ENCODE results near the gene FKBP1A.

FKBP1A gene

GRCh38 chr20:1382670-1383069 is 10.2 kb downstream of the FKBP1A start:
- no peak for TF ChIP-seq SUZ12 (IDR thresholded peaks at IDR 0.05; ENCODE audit: extremely low read depth, insufficient read depth, insufficient read length)
- no peak for TF ChIP-seq ZNF274 (IDR thresholded peaks at IDR 0.05; ENCODE audit: low read depth, low read length)
- no peak for TF ChIP-seq YY1 (IDR thresholded peaks at IDR 0.05; ENCODE audit: insufficient read depth, insufficient read length)
- Histone ChIP-seq H3K27me3 (ENCODE audit: insufficient read depth, insufficient read length) (no peaks in the 10 kb centered on the region), H3K9ac (ENCODE audit: insufficient read length, low read depth) (no peak overlapping the region), H3K4me3 (ENCODE audit: insufficient read length, low read depth) (no peak overlapping the region), H3K9me3 (ENCODE audit: insufficient read depth, low read length) (no peaks in the 10 kb centered on the region), H3K36me3 (ENCODE audit: insufficient read depth, insufficient read length, low read length) (peaks cover 18% of the 10 kb centered on the region), H3K4me1 (ENCODE audit: insufficient read depth, insufficient read length) (no peaks in the 10 kb centered on the region)
- no peak for DNase-seq (ENCODE audit: low read depth, low spot score)

GRCh38 chr20:1381753-1382591 is 10.9 kb downstream of the FKBP1A start:
- H3K9me3 ChIP-seq (ENCODE audit: insufficient read depth, low read length) = no peaks in the 10 kb centered on the region
- H3K4me3 ChIP-seq (ENCODE audit: insufficient read length, low read depth) = no peak overlapping the region
- peaks cover 17% of the 10 kb centered on the region for H3K36me3 ChIP-seq (ENCODE audit: insufficient read depth, insufficient read length, low read length)
- H3K9ac ChIP-seq (ENCODE audit: insufficient read length, low read depth) = no peak overlapping the region
- no peaks in the 10 kb centered on the region for H3K27me3 ChIP-seq (ENCODE audit: insufficient read depth, insufficient read length)
- no peak for TF ChIP-seq SUZ12 (IDR thresholded peaks at IDR 0.05; ENCODE audit: extremely low read depth, insufficient read depth, insufficient read length)
- no peaks in the 10 kb centered on the region for H3K4me1 ChIP-seq (ENCODE audit: insufficient read depth, insufficient read length)
- DNase-seq (ENCODE audit: low read depth, low spot score) = no peak

DNA sequence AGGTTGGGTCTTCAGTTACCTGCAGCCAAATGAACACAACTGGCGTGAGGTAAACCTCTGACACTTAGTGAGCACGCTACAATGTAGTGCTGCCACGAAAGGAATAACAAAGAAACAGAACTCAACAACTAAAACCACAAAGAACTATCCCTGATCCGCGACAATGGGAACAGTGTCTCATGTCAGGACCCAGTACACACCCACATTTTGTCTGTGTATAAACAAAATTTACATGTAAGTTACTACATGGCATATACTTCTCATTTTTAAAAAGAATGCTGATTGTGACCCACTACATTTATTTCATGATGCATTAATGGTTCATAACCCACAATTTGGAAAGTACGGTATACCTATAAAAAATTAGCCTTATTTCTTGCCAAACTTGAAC is 14.1 kb downstream of the FKBP1A start:
- no peaks in the 10 kb centered on the region for H3K27me3 ChIP-seq (ENCODE audit: insufficient read depth, insufficient read length)
- TF ChIP-seq ZNF274 (IDR thresholded peaks at IDR 0.05; ENCODE audit: low read depth, low read length) (no peak), SUZ12 (IDR thresholded peaks at IDR 0.05; ENCODE audit: extremely low read depth, insufficient read depth, insufficient read length) (no peak), YY1 (IDR thresholded peaks at IDR 0.05; ENCODE audit: insufficient read depth, insufficient read length) (no peak)
- H3K9me3 ChIP-seq (ENCODE audit: insufficient read depth, low read length) = no peaks in the 10 kb centered on the region
- DNase-seq (ENCODE audit: low read depth, low spot score) = no peak
- no peak overlapping the region for H3K9ac ChIP-seq (ENCODE audit: insufficient read length, low read depth)
- H3K36me3 ChIP-seq (ENCODE audit: insufficient read depth, insufficient read length, low read length) = peaks cover 21% of the 10 kb centered on the region
- H3K4me3 ChIP-seq (ENCODE audit: insufficient read length, low read depth) = no peak overlapping the region
- H3K4me1 ChIP-seq (ENCODE audit: insufficient read depth, insufficient read length) = peaks cover 4% of the 10 kb centered on the region

DNA sequence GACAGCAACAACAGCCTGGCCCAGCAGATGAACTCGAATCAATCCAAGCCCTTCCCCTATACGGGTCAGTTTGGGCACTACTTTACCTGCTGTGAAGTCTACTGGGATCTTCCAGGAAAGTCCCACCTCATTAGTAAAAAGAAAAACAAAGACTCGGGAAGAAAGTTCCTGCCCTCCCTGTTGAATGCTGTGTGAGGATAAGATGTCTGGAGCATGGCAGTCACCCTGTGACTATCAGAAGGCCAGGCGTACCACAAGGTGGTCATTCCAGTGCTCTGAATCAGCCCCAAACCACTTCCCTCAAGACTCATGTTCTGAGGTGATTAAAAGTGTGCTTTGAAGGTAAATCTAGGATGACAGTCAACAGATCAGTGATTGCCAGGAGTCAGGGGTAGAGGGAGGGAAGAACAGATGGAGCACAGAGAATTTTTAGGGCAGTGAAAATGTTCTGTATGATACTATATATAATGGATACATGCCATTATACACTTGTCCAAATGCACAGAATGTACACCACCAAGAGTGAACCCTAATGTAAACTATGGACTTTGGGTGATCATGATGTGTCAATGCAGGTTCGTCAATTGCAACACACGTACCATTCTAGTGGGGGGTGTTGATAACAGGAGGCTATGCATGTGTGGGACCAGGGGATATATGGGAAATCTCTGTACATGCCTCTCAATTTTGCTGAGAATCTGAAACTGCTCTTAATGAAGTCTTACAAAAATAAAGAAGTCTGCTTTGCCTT is 14.7 kb downstream of the FKBP1A start:
- no peaks in the 10 kb centered on the region for H3K27me3 ChIP-seq (ENCODE audit: insufficient read depth, insufficient read length)
- no peaks in the 10 kb centered on the region for H3K9me3 ChIP-seq (ENCODE audit: insufficient read depth, low read length)
- H3K4me3 ChIP-seq (ENCODE audit: insufficient read length, low read depth) = no peak overlapping the region
- H3K36me3 ChIP-seq (ENCODE audit: insufficient read depth, insufficient read length, low read length) = peaks cover 26% of the 10 kb centered on the region
- H3K9ac ChIP-seq (ENCODE audit: insufficient read length, low read depth) = no peak overlapping the region
- peaks cover 4% of the 10 kb centered on the region for H3K4me1 ChIP-seq (ENCODE audit: insufficient read depth, insufficient read length)
- DNase-seq (ENCODE audit: low read depth, low spot score) = no peak
- no peak for TF ChIP-seq YY1 (IDR thresholded peaks at IDR 0.05; ENCODE audit: insufficient read depth, insufficient read length)

DNA sequence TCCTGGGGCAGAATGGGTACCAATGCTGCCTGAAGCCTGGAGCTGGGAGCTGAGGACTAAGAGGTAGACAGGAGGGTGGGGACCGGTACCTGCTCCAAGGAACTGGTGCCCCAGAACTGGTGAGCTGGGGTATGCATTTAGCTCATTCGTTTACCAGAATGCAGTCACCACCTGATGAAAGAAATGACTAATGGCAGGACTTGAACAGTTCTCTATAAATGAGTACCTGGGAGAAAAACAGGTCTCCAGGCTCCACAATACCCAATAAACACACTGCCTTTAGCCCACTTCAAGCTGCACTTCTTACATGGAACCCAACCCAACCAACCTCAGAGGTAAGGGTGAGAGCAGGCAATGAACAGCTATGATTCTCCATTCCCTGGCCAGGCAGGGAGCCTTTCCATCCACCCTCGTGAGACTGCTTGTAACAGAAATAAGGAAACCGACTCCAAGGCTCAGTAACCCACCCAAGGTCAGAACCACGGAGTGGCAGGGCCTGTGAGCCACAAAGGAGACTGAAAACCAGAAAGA is 15.4 kb downstream of the FKBP1A start:
- Histone ChIP-seq H3K9me3 (ENCODE audit: insufficient read depth, low read length) (no peaks in the 10 kb centered on the region), H3K36me3 (ENCODE audit: insufficient read depth, insufficient read length, low read length) (peaks cover 30% of the 10 kb centered on the region), H3K4me3 (ENCODE audit: insufficient read length, low read depth) (no peak overlapping the region), H3K9ac (ENCODE audit: insufficient read length, low read depth) (no peak overlapping the region), H3K27me3 (ENCODE audit: insufficient read depth, insufficient read length) (no peaks in the 10 kb centered on the region), H3K4me1 (ENCODE audit: insufficient read depth, insufficient read length) (peaks cover 4% of the 10 kb centered on the region)
- TF ChIP-seq SUZ12 (IDR thresholded peaks at IDR 0.05; ENCODE audit: extremely low read depth, insufficient read depth, insufficient read length) (no peak), ZNF274 (IDR thresholded peaks at IDR 0.05; ENCODE audit: low read depth, low read length) (no peak), YY1 (IDR thresholded peaks at IDR 0.05; ENCODE audit: insufficient read depth, insufficient read length) (no peak)
- DNase-seq (ENCODE audit: low read depth, low spot score) = no peak

GRCh38 chr20:1376408-1377270 is 16.2 kb downstream of the FKBP1A start:
- Histone ChIP-seq H3K27me3 (ENCODE audit: insufficient read depth, insufficient read length) (no peaks in the 10 kb centered on the region), H3K9me3 (ENCODE audit: insufficient read depth, low read length) (no peaks in the 10 kb centered on the region), H3K9ac (ENCODE audit: insufficient read length, low read depth) (no peak overlapping the region), H3K4me1 (ENCODE audit: insufficient read depth, insufficient read length) (peaks cover 4% of the 10 kb centered on the region), H3K4me3 (ENCODE audit: insufficient read length, low read depth) (no peak overlapping the region), H3K36me3 (ENCODE audit: insufficient read depth, insufficient read length, low read length) (peaks cover 36% of the 10 kb centered on the region)
- no peak for DNase-seq (ENCODE audit: low read depth, low spot score)
- no peak for TF ChIP-seq ZNF274 (IDR thresholded peaks at IDR 0.05; ENCODE audit: low read depth, low read length)
- TF ChIP-seq YY1 (IDR thresholded peaks at IDR 0.05; ENCODE audit: insufficient read depth, insufficient read length) = no peak

DNA sequence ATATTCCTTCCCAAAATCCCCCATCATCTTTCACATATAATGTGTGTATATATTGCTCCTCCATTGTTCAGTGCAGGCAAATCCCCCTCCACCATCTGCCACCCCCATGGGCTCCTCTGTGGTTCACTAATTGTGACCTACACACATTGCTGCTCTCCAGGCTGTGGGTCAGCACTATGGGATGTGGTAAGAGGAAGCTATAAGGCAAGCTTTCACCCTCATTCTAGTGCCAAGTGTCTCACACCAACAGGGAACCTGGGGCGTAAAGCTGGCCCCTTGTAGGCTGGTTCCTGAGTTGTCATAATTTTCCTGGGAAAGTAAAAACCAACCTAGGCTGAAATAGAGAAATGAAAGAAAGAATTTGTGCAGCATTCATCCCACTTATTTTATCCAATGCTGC is 16.8 kb downstream of the FKBP1A start:
- H3K9ac ChIP-seq (ENCODE audit: insufficient read length, low read depth) = no peak overlapping the region
- peaks cover 4% of the 10 kb centered on the region for H3K4me1 ChIP-seq (ENCODE audit: insufficient read depth, insufficient read length)
- H3K27me3 ChIP-seq (ENCODE audit: insufficient read depth, insufficient read length) = no peaks in the 10 kb centered on the region
- no peak overlapping the region for H3K4me3 ChIP-seq (ENCODE audit: insufficient read length, low read depth)
- peaks cover 42% of the 10 kb centered on the region for H3K36me3 ChIP-seq (ENCODE audit: insufficient read depth, insufficient read length, low read length)
- no peak for TF ChIP-seq SUZ12 (IDR thresholded peaks at IDR 0.05; ENCODE audit: extremely low read depth, insufficient read depth, insufficient read length)
- no peak for TF ChIP-seq ZNF274 (IDR thresholded peaks at IDR 0.05; ENCODE audit: low read depth, low read length)
- no peak for TF ChIP-seq YY1 (IDR thresholded peaks at IDR 0.05; ENCODE audit: insufficient read depth, insufficient read length)
- no peak for DNase-seq (ENCODE audit: low read depth, low spot score)
- no peaks in the 10 kb centered on the region for H3K9me3 ChIP-seq (ENCODE audit: insufficient read depth, low read length)
